Urothelium cell line (cell line): ENCODE data around the gene KCNK5.

Experiments used
- DNase-seq: peaks from one replicate; pipeline ENCODE4 v3.0.0; 2011; ENCODE audit warnings: low spot score, mixed read lengths
- FAIRE-seq: peaks from 2 replicates; lab custom pipeline; 2011; peaks lifted over from hg19 to GRCh38; lab: Jason Lieb, UNC

KCNK5 gene, protein sequence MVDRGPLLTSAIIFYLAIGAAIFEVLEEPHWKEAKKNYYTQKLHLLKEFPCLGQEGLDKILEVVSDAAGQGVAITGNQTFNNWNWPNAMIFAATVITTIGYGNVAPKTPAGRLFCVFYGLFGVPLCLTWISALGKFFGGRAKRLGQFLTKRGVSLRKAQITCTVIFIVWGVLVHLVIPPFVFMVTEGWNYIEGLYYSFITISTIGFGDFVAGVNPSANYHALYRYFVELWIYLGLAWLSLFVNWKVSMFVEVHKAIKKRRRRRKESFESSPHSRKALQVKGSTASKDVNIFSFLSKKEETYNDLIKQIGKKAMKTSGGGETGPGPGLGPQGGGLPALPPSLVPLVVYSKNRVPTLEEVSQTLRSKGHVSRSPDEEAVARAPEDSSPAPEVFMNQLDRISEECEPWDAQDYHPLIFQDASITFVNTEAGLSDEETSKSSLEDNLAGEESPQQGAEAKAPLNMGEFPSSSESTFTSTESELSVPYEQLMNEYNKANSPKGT

DNA sequence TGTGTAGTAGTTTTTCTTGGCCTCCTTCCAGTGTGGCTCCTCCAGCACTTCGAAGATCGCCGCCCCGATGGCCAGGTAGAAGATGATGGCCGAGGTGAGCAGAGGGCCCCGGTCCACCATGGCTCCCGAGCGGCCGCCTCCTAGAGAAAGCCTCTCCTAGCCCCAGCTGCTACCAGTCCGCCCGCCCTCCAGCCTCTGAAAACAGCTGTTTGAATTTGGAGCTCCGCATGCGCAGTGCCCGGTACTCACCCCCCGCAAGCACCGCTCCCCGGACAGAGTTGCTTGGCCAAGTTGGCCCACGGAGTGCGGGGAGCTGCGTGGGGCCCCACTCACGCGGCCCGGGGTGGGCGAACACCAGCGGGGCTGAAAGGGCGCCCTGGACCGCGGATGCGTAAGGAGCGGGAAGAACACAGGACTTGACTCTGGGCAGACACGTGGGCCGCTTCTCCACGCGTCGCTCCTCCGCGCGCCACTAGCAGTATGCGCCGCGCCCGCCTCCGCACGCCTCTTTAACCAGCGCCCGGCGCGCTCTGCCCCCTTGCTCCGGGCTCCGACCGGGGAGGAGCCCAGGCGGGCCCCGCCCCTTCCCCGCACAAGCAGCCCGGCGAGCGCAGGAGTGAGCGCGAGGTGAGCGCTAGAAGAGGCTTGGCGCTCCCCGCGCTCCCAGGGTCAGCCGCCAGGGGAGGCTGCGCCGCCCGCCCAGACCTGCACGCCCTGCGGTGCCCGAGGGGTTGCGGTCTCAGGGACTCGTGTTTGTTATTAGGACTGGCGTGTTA lies at the start of gene KCNK5:
Gene KCNK5, minus strand, starts transcription at position 484 of the 776 bp plus-strand sequence. Its CDS starts 364 bp downstream, at position 120.
- DNase-seq = peak; percentile 95
- FAIRE-seq = no peak

DNA sequence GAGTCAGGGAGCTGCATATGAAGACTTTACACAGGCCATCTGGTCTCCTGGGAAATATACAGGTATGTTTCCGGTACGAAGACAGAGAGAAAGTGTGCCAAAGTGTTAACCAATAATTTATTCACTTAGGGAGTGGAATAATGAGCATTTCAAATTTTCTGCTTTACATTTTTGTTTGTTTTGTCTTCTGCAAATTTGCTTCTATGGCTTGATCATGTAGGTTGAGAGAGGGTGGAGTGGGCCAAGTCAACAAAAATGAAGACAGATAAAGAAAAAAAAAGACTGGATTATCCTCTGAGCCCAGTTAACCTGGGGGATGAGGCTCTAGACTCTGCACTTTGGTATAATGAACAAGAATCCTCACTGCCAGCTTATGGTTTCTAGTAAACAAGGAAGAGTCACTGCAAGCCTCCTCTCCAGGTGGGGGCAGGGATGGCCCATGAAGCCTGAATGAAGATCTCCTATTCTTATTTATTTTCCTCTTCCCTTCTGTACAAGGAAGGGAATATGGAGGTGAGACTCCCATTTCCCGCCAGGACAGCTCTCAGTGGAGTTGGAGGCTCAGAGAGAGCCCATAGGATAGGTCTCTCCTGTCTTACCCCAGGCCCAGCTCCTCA lies 47.2 kb upstream of the KCNK5 start:
- no peak for FAIRE-seq
- no peak for DNase-seq

DNA sequence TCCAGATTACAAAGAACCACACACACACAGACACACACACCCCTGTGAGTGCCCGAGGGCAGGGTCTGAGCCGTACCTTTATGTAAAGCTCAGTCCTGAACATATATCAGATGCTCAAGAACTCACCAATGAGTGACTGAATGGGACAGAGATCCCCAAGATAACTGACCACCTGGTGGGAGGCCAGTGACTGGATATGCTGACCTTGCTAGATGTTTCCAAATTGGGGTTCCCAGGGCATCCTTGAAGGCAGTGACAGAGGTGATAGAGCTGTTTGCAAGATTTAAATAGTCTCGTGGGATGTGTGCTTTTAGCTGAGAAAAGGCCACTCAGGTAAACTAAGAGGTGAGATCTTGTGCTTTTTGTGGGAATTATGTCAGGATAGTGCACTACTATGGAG lies 45.6 kb upstream of the KCNK5 start:
- DNase-seq = no peak
- FAIRE-seq = no peak

DNA sequence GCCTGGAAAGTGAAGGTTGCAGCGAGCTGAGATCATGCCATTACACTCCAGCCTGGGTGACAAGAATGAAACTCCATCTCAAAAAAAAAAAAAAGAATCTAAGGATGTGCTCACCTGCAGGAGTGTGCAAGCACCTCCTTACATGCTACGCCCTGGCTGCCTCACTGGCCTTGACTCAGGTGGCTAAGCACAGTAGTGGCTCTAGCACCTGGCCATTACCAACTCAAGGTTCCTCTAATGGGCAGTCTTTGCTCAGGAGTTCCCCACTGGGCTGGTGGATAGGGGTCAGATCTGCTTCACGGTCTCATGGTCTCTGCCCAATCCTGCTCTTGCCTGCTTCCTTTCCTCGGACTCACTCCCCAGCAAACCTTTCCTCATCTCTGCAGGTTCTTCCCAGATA lies 45.2 kb upstream of the KCNK5 start:
- DNase-seq = no peak
- no peak for FAIRE-seq

DNA sequence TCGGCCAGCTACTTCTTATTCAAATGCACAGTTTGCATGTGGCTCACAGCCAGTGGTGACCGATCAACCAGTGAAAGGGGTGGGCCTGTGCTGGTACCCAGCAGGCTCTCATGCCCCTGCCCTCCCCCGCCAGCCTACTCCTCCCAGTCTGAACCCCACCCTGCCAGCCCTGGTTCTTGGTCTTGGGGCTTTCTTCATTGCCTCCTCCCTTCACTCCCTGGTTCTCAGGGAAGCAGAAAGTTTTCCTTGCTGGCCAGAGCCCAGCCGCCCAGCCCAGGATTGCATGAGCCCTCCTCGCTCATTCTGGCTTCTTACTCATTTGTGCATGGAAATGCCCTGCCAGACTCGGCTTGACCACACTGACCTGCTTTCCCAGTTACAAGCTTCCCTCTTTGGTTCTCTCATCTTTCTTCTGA lies 44.1 kb upstream of the KCNK5 start:
- no peak for DNase-seq
- FAIRE-seq = no peak

DNA sequence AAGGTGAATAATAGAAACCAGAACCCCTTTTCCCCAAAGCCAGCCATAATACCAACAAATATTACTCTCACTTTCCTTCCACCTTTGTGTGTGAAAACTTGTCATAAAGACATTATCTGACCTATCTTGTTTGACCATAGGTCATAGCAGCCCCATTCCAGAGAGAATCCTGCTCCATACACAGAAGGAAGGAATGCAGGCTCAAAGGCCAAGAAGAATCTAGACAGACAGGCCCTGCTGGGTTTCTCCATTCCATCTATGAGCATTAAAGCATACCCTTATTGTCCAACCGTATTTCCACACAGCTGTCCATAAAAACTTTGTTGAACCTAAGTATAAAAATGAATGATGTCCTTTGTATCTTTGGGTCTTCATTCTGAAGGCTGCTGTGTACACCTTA lies 40.7 kb upstream of the KCNK5 start:
- FAIRE-seq (no peak), DNase-seq (no peak)

DNA sequence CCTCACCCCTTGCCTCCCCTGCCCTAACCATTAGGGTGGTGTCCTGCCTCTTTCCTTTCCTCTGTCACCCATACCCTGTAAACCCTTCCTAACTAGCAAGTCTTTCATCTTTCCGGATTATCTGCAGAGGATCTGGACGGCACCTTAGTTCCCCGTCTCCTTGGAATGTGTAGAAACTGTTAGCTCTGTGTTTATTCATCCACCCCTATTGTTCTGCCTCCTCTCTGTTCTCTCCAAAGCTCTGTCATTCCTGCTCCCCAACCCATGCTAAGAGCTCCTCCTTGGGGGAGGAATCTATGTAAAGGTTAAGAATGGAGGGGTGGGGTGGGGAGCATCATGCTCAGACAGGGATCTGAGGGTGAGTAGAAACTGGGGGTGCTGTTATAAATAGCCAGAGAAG lies 39.4 kb upstream of the KCNK5 start:
- FAIRE-seq (no peak), DNase-seq (no peak)

DNA sequence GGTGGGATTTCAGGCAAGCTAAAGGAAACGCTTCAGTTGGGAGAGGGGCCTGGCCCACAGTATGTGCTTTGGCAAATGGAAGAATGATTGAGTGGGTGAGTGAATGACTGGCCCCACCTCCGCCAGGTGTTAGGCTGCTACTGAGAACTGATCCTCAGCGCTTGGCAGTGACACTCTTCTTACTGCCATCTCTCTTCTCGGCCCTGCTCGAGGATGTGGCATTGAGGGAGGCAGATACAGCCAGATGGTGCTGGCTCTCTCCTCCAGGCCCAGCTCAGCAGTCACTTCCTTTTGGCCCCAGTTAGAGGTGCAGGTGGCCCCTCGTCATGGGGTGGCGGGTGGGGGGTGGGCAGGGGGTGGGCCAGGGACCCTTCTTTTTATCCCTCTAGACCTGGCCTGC lies 38.9 kb upstream of the KCNK5 start:
- DNase-seq = no peak
- FAIRE-seq = no peak

DNA sequence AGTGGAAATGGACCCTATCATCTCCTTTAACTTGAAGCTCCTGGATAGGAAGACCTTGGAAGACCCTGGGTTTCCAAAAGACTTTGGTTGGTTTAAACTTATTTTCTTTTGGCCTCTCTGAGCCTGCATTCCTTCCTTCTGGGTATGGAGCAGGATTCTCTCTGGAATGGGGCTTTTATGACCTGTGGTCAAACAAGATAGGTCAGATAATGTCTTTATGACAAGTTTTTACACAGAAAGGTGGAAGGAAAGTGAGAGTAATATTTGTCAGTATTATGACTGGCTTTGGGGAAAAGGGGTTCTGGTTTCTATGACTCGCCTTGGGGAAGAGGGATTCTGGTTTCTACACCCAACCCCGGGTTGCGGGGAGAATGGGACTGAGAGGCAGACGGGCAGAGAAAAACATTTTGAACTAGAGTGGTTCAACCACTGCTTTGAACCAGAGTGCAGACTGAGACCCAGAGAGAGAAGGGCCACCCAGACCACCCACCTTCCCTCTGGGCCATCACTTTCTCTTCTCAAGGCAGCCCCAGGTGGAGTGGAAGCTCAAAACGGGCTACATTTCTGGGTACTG lies 37.6 kb upstream of the KCNK5 start:
- FAIRE-seq = no peak
- DNase-seq = no peak

DNA sequence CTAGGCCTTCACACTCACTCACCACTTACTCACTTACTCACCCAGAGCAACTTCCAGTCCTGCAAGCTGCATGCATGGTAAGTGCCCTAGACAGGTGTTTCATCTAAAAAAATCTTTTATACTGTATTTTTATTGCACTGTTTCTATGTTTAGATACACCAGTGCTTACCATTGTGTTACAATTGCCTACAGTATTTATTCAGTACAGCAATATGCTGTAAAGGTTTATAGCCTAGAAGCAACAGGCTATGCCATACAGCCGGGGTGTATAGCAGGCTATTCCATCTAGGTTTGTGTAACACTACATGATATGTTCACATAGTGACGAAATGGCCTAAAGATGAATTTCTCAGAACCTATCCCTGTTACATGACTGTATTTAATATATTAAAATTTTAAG lies 37.1 kb upstream of the KCNK5 start:
- FAIRE-seq (no peak), DNase-seq (no peak)

DNA sequence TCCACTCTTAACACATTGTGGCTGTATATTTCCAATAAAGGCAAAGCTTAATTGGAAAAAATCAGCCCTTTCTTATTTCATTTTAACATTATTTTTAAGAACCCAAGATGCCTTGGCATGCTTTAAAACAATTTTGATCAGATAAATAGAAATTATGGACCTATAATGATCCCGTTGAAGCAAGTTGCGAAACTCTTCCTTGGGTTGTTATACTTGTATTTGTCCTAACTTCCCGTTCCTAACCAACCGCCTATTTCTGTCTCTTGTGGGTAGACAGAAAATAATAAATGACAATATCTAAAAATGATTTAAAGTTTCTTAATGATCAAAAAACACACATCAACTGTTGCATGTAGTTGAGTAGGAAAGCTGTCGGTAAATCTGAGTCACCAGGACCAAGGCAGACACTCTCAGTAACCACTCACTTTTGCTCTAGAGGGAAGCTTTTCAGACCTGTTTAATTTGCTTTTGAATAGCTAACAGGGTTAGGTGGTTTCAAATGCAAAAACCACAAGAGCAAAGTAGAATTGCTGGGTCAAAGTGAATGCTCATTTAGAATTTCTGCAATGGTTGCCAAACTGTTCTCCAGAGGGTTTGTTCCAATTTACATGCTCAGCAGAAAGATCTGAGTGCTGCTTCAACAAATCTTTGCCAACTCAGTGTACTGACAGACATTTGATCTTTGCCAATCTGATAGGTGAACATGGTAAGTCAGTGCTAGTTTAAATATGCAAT lies 34.2 kb upstream of the KCNK5 start:
- no peak for DNase-seq
- no peak for FAIRE-seq

DNA sequence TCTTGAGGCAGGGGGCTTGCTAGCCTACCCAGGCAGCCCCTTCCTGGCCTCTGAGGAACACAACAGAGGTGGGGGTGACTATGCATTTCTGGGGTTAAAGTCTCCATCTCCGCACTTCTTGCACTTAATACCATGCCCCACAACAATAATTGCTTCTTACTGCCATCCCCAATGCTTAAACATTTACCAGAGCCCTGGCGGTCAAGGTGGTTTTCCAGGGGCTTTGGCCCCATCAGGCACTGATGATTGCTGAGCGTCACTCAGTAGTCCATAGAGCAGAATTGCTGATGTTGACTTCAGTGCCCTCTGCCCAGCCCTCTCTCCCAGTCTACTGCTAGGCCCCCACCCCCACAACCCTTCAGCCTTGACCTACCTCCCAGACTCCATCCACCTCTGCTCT lies 32.5 kb upstream of the KCNK5 start:
- DNase-seq (no peak), FAIRE-seq (no peak)

DNA sequence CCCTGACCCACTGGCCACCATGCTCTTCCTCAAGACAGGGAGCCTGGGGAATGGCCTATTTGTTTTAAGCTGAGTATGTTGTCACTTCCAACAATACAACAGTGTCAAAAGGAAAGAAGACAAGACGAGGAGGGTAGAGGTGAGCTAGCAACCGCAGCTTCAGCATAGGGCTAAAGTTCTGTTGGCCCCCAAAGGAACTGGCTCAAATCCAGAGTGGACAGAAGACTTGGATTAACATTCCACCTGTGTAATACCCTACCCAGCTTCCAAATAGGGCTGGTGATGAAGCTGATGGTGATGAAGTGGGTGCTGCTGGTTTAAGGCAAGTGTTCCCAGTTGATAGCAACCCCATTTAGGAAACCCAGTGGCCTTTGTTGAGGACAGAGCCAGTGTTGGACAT lies 31.7 kb upstream of the KCNK5 start:
- no peak for DNase-seq
- FAIRE-seq = no peak

DNA sequence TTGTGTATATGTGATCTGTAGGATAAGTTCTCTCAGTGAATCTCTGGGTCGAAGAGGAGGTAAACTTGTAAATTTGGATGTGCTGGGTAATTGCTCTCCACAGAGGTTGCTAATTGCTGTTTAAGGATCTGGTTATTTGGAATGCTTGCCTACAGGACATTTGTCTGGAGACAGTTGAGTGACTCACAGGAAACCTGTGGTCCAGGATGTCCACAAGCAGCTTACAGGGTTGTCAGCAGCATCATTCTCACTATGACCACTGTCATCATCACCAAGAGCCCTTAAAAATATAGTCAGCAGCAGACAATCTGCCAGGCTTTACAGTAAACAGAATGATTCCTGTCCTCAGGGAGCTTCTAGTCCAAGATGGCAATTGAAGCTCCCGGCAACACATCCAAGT lies 31.2 kb upstream of the KCNK5 start:
- DNase-seq (no peak), FAIRE-seq (no peak)

DNA sequence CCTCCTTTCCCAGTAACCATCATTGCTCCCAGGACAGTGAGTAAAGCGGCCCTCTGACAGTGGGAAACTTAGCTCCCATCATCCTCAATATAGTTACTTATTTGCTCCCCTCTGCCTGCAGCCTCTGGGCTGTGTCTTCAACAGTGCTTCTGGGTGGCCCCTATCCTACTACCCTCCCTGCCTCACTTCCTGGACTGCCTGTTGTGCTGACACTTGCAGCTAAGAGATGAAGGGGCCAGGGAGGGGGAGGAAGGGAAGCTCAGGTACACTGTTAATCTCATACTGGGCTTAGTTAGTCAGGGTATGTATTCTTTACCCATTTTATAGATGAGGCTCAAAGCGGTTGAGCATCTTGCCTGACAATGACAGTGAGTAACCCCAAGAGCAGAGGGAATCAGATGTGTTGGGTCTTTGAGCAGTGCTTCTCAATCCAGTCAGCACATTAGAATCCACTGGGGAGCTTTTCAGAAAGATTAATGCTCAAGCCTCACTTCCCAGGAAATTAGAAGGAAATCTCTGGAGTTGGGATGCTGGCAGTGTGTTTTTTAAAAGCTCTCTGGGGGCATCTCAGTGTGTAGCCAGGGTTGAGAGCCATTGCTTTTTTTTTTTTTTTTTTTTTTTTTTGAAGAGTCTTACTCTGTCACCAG lies 27.1 kb upstream of the KCNK5 start:
- DNase-seq = no peak
- no peak for FAIRE-seq

DNA sequence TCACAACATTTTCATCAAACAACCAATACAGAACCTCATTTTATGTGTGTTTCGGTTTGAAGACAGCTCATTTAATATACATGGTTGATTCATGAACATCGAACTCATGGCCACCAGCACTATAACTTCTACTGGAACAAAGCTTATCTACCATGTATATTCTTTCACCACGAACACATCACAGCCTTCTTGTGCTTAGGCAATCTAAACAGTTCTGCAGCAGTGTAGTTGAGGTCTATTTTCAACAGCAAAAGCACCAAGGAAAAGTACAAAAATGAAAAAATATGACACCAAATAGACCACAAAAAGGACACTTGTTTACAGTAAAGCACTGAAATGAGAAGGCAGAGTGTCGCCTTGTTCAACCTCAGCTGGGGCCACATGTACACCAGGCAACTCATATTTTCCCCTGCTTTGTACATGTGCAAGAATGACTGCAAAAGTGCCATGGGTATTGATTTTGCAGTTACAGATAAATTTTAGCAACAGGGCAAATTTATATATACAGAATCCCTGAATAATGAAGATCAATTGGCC lies 25.8 kb upstream of the KCNK5 start:
- no peak for FAIRE-seq

DNA sequence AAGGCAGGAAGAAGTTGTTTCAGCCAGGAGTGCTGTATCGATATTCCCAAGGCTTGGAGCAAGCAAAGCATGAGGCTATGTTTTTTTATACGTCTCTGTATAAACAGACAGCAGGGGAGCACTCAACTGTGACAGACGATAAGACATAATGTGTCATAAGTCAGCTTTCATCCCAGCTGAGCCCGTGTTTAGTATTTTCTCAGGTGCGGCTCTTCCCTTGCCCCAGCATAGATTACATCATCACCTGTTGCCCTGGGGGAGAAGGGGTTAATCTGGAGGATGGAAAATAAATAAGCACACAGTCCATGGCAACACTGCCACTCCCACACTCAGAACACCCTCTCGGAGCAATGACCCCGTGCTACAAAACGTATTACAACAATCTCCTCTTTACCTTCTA lies 22.1 kb upstream of the KCNK5 start:
- FAIRE-seq (no peak), DNase-seq (no peak)

More for the DNA sequence above, 25.8 kb upstream of the KCNK5 start:
- no peak for DNase-seq

DNA sequence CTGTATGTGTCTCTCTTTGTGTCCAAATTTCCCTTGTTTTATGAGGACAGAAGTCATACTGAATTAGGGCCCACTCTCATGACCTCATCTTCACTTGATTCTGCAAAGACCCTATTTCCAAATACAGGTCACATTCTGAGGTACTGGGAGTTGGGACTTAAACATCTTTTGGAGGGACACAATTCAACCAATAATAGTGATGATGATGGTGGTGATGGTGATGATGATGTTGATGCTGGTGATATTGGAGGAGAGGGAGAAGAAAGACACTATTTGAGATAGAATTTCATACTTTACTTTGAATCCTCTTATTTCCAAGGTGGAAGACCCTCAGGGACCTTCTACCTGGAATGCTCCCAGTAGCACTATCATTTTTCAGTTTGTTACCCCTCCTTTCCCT lies 21.2 kb upstream of the KCNK5 start:
- FAIRE-seq (no peak), DNase-seq (no peak)

DNA sequence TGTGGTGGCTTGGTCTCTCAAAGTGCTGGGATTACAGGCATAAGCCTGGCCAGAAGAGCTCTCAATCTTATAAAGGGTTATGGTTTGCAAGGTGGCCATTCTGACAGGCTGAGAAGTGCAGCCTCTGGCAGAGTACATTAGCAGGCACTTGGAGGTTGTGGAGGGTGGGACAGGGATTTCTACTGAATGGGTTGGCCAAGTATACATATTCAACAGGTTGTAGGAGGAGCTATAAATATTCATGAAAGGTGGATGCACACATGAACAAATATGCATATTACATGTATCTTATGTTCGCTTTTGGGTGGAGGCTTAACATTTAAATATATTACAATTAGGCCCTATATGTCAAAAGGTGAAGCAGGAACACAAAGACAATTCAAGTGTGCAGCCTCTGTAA lies 20.0 kb upstream of the KCNK5 start:
- FAIRE-seq (no peak), DNase-seq (no peak)

DNA sequence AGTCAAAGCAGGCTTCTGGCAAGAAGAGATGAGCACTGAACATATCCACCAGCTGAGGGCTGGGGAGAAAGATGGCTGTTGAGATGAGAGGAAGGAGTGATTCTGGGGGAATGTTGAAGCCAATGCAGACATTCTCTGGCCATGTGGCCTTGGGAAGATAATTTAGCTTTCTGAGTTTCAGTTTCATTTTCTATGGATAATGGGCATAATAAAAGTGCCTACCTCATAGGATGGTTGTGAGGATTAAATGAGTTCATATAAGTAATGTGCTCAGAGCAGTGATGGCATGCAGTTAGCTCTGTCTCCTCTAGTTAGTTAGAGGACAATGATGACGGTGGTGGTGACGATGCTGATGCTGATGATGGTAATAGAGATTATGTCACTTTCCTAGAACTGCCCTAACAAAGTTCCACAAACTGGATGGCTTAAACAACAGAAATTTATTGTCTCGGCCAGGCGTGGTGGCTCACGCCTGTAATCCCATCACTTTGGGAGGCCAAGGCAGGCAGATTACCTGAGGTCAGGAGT lies 18.5 kb upstream of the KCNK5 start:
- no peak for FAIRE-seq
- no peak for DNase-seq
